Epithelial cell of esophagus (primary cell): Measurements from ENCODE around the gene ARID5B.

Source experiments
- DNase-seq: peaks from one replicate; pipeline ENCODE4 v3.0.0; 2010; ENCODE audit warnings: low read depth
- H3K4me3 ChIP-seq: 2 replicates; pipeline ENCODE4 v1.5.1; 2011; ENCODE audit warnings: mild to moderate bottlenecking, low read length, control low read depth
- CTCF ChIP-seq: IDR thresholded peaks from 2 replicates; pipeline ENCODE4 v1.5.1; 2011; ENCODE audit warnings: low read depth, mild to moderate bottlenecking, low read length, control low read depth, inconsistent platforms; ENCODE audit not compliant: insufficient read depth; ENCODE audit errors: missing control alignments

ARID5B gene

GRCh38 chr10:61895898-61896600 lies 5.5 kb upstream of the ARID5B start:
- TF ChIP-seq CTCF, result no peak
- H3K4me3 ChIP-seq, result no peak overlapping the region
- no peak for DNase-seq

- TF ChIP-seq CTCF, result peak; percentile 70
- H3K4me3 ChIP-seq, result peak overlapping the region; percentile 41
- peak; percentile 60 for DNase-seq
Measured at GRCh38 chr10:61896854-61897661, 4.4 kb upstream of the ARID5B start.

- TF ChIP-seq CTCF, result peak; percentile 49
- peak; percentile 55 for DNase-seq
- peak overlapping the region; percentile 41 for H3K4me3 ChIP-seq
Measured at GRCh38 chr10:61897671-61898434, 3.6 kb upstream of the ARID5B start.

GRCh38 chr10:61898435-61898778 lies 3.1 kb upstream of the ARID5B start:
- TF ChIP-seq CTCF, result no peak
- no peak overlapping the region for H3K4me3 ChIP-seq

GRCh38 chr10:61899069-61899531 lies 2.4 kb upstream of the ARID5B start:
- DNase-seq, result peak; percentile 89
- no peak for TF ChIP-seq CTCF
- no peak overlapping the region for H3K4me3 ChIP-seq

More at GRCh38 chr10:61898435-61898778, 3.1 kb upstream of the ARID5B start:
- DNase-seq, result no peak

GRCh38 chr10:61899663-61899996 lies 1.9 kb upstream of the ARID5B start:
- no peak for TF ChIP-seq CTCF
- H3K4me3 ChIP-seq, result peak overlapping the region; percentile 79

More at GRCh38 chr10:61899663-61899996, 1.9 kb upstream of the ARID5B start:
- DNase-seq, result no peak
